GM12872 (cell line): ENCODE measurements around the gene DCN.
A peak's percentile ranks its signal among the peaks of the same experiment; 100 is the strongest.

ENCODE experiments used
- CTCF ChIP-seq: IDR thresholded peaks from 3 replicates; pipeline ENCODE4 v1.5.1; 2011; ENCODE audit warnings: low read depth, mild to moderate bottlenecking, low read length, moderate library complexity; ENCODE audit not compliant: insufficient read depth

Gene DCN

DNA sequence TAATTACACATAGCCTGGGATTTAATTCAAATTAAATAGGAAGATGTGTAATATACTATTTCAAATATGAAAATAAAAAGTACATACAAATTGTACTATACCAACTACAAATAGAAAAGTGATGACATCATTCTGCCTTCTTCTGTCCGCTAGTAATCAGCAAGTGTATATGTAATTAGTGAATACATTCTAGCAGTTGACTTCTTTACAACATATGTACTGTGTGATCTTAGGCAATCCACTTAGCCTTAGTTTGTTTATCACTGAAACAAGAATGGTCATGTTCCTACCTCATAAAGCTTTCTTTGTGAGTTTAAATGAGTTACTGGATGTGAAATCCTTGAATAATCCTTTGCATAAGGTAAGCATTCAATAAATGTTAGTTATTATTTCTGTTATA lies 63.5 kb downstream of the DCN start:
- no peak for TF ChIP-seq CTCF

DNA sequence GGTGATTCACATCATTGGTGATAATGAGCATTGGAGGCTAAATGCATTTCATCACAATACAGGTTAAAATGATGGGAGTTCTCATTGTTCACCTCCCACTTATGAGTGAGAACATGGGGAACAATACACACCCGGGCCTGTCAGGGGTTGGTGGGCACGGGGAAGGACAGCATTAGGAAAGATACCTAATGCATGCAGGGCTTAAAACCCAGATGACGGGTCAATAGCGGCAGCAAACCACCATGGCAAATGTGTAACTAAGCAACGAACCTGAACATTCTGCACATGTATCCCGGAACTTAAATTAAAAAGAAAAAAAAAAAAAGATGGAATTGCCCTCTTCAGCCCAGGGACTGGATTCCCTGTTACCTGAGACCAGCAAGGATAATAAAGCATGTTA lies 69.0 kb downstream of the DCN start:
- no peak for TF ChIP-seq CTCF

- TF ChIP-seq CTCF = no peak
Observed at GRCh38 chr12:91111366-91112325, 71.0 kb downstream of the DCN start, which contains the start of gene LUM. LUM (minus strand) TSS chr12:91111494; CDS start chr12:91108979, 2,515 bp downstream.

DNA sequence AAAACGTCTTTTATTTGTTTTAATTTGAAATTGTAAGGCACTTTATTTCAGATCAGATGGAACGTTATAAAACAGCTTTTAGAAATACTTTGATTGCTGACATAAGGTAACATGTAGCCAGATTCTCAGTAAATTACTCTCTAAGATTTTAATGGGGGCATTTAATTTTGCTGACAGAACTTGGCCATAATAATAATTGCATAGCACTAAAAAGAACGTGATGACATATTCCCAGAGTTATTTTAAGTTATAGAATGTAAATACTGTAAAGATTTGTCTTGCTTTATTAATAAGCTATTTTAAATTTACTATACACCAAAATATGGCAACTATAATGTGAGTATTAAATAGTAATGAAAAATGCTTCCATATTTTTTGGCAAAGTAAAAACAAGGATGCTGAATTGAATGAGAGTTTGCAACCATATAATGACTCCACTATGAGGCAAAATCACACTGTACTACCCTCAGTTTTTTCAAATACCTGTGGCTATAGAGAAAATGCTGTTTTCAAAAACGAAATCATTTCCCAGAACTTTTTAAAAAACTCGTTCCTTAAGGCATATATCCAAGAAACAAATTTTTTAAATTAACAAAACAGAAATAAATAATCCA lies 72.2 kb downstream of the DCN start:
- no peak for TF ChIP-seq CTCF

DNA sequence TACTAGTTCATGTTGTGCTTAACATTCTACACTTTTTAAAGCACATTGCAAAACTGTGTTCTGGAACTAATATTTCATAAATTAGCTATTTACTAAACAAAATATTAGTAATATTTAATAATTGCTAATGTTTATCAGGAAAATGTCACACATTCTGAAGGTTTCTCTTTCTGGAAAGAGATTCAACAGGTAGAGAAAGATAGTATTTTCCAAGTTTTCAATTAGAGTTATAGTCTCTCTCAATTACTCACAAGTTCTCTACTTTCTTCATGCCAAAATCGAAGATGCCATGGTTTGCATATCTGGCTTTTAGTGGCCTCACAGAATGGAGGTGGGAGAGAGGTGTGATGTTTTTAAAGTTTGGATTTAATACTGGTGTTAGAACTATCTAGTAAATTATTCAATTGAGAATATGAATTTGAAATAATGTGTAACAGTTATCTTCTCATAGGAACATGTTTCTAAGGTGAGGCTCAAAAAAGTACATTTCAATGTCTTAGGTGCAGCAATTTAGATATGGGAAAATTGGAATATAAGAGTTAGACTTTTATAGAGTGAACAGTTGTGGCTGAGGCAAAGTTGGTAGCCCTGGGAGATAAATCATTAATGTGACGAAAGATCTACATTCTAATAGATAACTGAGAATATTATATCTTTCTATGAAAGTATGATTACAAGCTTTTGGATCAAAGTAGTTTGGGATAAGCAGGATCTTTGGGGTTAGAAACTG lies 72.9 kb downstream of the DCN start:
- TF ChIP-seq CTCF = no peak

- peak; percentile 77 for TF ChIP-seq CTCF
Observed at GRCh38 chr12:91109148-91109564, 73.5 kb downstream of the DCN start.

DNA sequence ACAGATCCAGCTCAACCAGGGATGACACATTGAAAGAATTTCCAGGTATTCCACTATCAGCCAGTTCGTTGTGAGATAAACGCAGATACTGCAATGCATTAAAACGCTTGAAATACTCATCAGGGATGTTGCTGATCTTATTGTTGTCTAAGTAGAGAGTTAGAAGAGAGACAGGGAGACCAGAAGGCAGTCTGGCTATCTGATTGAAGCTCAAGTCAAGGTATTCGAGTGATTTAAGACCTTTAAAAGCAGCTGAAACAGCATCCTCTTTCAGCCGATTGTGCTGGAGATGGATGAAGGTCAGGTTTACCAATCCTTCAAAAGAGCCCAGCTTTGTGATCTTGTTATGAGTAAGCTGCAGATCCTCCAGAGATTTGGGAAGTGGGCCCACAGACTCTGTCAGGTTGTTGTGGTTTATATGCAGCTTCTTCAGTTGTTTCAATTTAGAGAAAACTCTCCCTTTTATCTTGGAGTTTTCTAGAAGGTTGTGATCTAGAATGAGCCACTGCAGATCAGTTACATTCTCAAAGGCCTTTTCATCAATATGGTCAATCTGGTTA lies 74.3 kb downstream of the DCN start:
- no peak for TF ChIP-seq CTCF
